GM18520 (cell line): Measurements from ENCODE around the gene SLC22A15.
"Not testable (repeated sequence)": the region's sequence is repeated elsewhere in the genome, so short reads cannot be mapped to it uniquely, and the experiment has no call there.

Experiments
- ATAC-seq: cut with Tn5 transposase; IDR thresholded peaks from one replicate; pipeline ENCODE4 v1.9.1; 2021; ENCODE audit not compliant: unreplicated experiment

SLC22A15 gene

DNA sequence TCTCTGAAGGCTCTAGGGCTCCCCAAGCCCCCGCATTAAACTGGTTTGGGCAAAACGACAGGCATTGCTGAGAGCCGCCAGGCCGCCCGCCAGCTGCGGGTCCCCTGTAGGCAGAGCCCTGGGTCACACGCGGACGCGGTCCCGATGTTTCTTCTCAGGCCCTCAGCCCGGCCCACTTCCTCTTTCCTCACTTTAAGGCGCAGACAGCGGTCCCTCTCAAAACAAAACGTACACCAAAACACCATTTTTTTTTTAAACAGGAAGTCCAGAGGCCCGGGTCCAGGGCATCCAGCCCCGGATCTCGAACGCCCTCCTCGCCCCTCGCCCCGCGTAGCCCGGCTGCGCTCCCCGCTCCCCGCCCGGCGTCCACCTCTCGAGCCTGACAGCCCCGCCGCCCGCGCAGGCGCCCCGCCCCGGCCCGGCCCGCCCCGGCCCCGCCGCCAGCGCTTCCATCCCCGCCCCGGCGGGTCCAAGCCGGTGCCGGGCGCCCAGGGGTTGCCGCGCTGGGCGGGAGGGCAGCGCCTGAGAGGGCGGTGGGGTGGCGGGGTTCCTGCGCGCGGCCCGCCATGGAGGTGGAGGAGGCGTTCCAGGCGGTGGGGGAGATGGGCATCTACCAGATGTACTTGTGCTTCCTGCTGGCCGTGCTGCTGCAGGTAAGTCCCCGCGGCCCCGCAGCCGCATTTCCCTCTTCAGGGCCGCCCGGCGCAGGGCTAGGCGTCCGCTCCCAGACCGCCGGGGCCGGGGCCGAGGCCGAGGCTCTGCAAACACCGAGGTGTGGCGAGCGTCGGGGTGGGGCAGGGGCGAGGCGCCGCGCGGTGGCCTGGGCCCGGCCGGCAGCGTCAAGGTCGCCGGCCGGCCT, at the start of gene SLC22A15:
Gene SLC22A15, plus strand, starts transcription at position 452 of the 859 bp plus-strand sequence. Its CDS starts 115 bp downstream, at position 567.
- ATAC-seq: peak; percentile 62

- no peak for ATAC-seq
Measured at GRCh38 chr1:115927971-115928370, 48.3 kb upstream of the SLC22A15 start.

GRCh38 chr1:115929881-115930280, 46.4 kb upstream of the SLC22A15 start:
- ATAC-seq: no peak

DNA sequence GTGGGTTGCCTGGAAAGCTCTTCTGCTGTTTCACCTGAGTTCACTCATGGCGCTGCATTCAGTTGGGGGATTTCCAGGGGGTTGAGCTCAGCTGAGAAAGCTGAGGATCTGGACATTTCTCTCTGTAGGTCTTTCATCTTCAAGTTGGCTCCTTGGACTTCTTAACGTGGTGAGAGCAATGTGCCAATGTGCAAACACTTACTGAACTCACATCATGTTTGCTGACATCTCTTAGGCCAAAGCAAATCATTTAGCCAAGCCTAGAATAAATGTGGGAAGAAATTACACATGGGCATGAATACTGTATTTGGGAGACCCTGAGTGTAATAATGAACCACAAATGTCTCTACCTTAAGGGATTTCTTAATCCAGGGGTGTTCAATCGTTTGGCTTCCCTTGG, 42.7 kb upstream of the SLC22A15 start:
- ATAC-seq: no peak

DNA sequence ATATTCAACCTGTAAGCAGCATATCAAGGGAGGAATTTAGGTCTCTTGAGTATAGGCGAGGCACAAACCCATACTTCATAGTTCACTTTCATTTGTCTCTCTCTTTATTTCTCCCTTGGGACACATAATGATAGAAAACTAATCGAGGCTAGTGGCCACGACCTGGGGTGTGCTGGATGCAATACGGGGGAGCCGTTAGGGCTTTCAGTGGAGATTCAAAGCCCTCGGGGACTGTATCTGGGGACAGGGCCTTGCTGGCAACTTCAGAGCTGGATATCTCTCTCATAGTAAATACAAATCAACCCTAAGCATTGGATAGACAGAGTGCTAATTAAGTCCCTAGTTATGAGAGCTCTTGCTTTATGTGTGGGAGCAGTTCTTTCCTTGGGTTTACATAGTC, 36.9 kb upstream of the SLC22A15 start:
- no peak for ATAC-seq

DNA sequence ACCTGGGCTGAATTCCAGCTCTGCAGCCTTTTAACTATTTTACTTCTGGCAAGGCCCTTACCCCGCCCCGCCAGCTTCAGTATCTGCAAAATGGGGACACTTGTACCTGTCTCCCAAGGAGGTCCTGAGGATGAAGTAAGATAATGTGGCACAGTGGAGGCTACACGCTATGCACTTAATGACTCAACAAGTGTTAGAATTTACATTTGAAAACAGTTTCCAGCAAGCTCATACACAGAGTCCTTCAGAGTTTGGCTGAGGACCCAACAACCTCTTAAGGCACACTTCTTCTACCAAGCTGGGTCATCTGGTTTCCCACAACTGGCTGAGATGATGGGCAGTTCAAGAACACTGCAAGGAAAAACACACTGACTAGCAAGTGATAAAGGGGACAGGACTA, 30.2 kb upstream of the SLC22A15 start:
- no peak for ATAC-seq

DNA sequence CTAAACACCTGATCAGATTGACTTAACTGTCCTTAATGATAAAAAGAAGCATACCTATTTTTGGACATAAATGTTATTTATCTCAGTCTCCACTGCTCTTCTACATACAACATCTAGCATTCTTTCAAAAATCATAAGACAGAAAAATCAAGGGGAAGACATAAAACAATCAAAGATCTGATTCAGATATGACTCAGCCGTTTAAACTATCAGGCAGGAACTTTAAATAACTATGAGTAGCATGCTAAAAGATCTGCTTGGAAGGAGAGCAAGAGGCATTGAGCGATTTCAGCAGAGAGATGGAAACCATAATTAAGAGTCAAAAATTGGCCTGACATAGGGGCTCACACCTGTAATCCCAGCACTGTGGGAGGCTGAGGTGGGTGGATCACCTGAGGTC, 27.2 kb upstream of the SLC22A15 start:
- ATAC-seq: no peak

GRCh38 chr1:115951560-115951959, 24.8 kb upstream of the SLC22A15 start:
- no peak for ATAC-seq

DNA sequence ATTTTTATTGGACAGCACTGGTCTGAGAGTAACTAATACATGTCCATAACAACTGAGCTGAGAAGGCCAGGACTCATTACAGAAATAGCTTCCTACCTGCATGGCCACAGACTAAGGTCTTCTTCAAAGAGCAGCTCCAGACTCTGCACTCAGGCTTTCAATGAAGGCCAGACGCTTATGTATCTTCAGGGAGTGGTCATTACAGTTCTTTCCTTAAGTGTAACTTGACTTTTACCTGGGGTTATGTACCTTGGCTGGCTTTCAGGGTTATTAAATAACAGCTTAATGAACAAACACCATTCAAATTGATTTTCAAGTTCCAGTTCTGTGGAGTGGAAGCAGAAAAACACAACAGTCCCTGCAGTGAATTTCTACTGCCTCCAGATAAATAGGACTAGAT, 23.8 kb upstream of the SLC22A15 start:
- ATAC-seq: no peak

DNA sequence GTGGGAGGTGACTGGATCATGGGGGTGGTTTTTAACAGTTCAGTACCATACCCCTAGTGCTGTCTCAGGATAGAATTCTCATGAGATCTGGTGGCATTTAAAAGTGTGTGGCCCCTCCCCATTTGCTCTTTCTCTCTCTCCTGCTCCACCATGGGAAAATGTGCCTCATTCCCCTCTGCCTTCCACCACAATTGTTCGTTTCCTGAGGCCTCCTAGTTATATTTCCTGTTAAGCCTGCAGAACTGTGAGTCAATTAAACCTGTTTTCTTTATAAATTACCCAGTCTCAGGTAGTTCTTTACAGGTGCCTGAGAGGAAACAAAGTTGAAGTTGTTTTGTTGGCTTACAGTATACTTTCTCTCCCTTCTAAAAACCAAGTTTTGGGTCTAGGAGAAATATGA, 23.1 kb upstream of the SLC22A15 start:
- ATAC-seq: no peak

DNA sequence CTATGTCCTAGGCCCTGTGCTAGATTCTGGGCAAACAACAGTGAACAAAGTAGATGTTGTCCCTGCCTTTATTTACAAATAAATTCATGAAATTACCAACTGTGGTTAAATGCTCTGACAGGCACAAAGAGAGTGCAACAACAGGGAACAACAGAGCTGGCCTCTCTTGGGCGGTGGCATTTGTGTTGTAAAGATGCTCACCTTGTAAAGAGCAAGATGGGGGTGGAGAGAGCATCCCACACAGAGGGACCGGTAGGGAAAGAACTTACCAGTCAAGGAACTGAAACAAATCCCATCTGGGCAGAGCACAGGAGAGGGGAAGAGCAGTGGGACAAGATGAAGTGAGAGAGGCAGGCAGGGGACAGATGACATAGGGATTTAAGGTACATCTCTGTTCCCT, 21.6 kb upstream of the SLC22A15 start:
- ATAC-seq: no peak

GRCh38 chr1:115955228-115955627, 21.1 kb upstream of the SLC22A15 start:
- no peak for ATAC-seq

DNA sequence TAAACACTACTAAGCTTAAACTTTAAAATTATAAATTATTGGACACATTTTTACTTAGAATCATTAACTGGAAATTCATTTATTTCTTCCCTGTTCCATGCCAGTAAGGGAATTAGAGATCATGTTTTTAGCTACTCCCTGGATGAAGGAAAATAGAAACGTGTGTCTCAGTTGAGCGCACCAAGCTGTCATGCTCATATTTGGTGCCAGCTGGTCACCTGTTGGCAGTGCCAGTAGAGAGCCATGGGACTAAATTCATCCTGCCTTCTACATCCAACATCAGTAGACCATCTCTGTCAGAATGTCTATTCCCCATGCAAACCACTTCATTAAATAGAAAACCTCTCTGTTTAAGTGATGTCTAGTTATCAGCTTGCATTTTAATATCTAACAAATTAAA, 17.4 kb upstream of the SLC22A15 start:
- ATAC-seq: no peak

DNA sequence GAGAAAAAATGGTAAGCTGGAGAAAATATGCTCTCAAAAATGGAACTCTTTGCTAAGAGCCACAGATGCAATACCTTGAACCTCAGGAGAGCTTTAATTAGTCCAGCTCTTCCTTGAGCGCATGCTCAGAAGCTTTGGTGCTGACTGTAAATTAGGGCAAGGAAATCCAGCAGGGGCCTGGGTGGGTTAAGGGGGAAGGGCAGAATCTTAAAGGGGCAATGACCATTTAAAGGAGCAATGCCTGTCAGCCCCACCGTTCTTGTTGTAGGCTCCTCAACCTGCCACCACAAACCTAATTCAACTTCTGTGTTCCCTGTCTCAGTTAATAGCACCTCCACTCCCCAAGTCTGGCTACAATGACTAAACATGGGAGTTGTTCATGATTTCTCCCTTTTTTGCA, 6.8 kb upstream of the SLC22A15 start:
- no peak for ATAC-seq

- not testable (repeated sequence) for ATAC-seq
Measured at GRCh38 chr1:115971778-115972177, 4.5 kb upstream of the SLC22A15 start.

DNA sequence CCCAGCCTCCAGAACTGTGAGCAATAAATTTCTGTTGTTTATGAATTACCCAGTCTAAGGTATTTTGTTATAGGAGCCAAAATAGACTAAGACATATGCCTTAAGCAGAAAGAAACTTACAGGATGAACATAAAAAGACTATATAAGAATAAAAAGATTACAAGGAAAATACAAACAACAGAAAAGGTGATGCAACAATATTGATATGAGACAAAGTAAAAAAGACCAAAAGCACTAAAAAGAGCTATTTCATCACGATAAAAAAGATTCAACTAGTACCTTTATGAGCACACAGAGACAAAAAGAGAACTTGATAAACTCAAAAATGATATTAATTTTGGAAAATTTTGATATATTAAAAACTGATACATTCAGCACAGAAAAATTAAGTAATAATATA, 3.2 kb upstream of the SLC22A15 start:
- no peak for ATAC-seq

DNA sequence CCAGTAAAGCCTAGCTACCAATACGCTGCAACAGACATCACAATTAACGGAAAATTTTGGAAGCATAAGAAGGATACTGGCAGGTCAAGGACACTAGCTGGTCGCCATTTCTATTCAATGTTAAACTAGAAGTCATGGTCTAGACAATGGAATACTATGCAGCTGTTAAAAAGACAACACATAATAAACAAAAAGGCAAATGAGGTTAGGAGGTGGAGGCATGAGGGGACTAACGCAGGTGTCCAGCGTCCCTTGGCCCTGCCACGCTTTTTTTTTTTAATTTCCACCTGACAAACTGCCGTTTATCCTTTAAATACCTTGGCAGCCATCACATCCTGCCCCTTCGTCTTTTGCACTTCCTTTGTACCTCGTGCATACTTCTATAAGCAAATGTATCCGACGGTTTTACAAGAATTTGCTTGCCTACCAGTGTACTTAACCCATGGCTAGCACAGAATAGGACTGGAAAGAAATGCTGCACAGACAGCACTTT, 698 bp upstream of the SLC22A15 start:
- no peak for ATAC-seq

GRCh38 chr1:115976921-115977498, 697 bp downstream of the SLC22A15 start:
- ATAC-seq: no peak

- ATAC-seq: no peak
Measured at GRCh38 chr1:115977499-115978258, 1.4 kb downstream of the SLC22A15 start.

GRCh38 chr1:115978292-115978941, 2.1 kb downstream of the SLC22A15 start:
- no peak for ATAC-seq

DNA sequence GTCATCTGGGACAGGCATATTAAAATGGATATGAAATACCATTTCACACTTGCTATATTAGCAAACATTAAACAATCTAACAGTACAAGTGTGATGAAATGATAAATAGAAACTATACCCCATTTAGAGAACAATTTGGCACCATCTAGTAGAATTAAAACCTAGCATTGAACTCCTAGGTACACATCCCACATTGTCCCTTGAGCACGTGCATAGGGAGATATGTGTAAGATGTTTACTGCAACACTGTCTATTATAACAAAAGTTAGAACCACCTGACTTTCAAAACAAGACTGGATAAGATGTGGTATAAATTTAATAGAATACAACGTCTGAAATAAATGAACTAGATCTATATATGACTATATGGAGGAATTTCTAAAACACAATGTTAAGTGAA, 3.8 kb downstream of the SLC22A15 start:
- no peak for ATAC-seq
